Measurements from ENCODE around the gene KRT80. TPM values are rescaled to one million over a fixed set of nuclear protein-coding genes. Genes with fewer than 3 reads are reported as not detected.

KRT80 gene
- total RNA-seq, 1 donor from 2014 or later, result not detected

DNA sequence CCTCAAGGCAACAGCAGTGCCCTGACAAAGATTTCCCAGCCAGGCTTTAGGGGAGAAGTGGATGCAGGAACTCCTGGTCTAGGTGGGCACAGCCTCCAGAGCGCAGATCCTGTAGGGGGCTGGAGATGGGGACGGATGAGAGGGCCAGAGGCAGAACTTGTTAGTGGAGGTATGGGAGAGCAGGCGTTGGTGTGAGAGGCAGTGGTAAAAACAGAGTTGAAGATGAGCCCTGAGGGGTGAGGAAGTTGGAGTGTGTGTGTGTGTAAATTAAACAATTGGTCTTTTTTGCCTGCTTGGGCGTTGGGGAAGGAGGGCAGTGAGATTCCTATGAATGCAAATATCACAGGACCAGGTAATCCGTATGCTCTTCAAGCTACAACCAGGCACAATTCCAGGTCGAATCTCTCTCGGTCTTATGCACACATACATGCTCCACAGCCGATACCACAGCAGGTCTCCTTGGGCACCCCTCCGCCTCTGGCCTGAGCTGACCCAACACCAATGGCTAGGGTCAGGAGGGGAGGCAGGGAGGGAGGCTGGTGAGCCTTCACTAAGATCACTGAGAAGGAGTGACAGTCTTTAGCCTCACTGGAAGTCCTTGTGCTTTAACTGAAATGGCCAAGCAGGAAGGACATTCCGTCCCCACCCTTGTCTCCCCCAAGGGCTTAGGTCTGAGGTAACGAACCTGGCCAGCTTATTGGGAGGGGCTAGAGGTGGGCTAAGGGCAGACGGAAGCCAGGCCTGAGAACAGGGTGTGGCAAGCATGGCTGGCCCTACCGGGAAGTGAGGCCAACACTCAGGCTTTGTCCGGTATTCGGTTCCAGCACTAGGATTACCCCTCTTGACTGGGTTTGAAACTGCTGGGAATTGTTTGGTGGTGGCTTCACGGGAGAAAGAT is 39.7 kb upstream of the KRT80 start:
- peaks cover 16% of the 10 kb centered on the region for H3K27me3 Mint-ChIP-seq (ENCODE audit: unreplicated experiment)
- peaks cover 6% of the 10 kb centered on the region for H3K9me3 Mint-ChIP-seq (ENCODE audit: unreplicated experiment)
- DNase-seq, result no peak
- no peak overlapping the region for H3K27ac Mint-ChIP-seq (ENCODE audit: unreplicated experiment)
- H3K36me3 Mint-ChIP-seq (ENCODE audit: unreplicated experiment), result no peaks in the 10 kb centered on the region
- peaks cover 5% of the 10 kb centered on the region for H3K4me1 Mint-ChIP-seq (ENCODE audit: low read depth, unreplicated experiment)
- TF ChIP-seq, protein P1, sequence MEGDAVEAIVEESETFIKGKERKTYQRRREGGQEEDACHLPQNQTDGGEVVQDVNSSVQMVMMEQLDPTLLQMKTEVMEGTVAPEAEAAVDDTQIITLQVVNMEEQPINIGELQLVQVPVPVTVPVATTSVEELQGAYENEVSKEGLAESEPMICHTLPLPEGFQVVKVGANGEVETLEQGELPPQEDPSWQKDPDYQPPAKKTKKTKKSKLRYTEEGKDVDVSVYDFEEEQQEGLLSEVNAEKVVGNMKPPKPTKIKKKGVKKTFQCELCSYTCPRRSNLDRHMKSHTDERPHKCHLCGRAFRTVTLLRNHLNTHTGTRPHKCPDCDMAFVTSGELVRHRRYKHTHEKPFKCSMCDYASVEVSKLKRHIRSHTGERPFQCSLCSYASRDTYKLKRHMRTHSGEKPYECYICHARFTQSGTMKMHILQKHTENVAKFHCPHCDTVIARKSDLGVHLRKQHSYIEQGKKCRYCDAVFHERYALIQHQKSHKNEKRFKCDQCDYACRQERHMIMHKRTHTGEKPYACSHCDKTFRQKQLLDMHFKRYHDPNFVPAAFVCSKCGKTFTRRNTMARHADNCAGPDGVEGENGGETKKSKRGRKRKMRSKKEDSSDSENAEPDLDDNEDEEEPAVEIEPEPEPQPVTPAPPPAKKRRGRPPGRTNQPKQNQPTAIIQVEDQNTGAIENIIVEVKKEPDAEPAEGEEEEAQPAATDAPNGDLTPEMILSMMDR (IDR thresholded peaks at IDR 0.05; ENCODE audit: partially characterized antibody, unreplicated experiment), result no peak
- no peak overlapping the region for H3K4me3 Mint-ChIP-seq (ENCODE audit: unreplicated experiment)

DNA sequence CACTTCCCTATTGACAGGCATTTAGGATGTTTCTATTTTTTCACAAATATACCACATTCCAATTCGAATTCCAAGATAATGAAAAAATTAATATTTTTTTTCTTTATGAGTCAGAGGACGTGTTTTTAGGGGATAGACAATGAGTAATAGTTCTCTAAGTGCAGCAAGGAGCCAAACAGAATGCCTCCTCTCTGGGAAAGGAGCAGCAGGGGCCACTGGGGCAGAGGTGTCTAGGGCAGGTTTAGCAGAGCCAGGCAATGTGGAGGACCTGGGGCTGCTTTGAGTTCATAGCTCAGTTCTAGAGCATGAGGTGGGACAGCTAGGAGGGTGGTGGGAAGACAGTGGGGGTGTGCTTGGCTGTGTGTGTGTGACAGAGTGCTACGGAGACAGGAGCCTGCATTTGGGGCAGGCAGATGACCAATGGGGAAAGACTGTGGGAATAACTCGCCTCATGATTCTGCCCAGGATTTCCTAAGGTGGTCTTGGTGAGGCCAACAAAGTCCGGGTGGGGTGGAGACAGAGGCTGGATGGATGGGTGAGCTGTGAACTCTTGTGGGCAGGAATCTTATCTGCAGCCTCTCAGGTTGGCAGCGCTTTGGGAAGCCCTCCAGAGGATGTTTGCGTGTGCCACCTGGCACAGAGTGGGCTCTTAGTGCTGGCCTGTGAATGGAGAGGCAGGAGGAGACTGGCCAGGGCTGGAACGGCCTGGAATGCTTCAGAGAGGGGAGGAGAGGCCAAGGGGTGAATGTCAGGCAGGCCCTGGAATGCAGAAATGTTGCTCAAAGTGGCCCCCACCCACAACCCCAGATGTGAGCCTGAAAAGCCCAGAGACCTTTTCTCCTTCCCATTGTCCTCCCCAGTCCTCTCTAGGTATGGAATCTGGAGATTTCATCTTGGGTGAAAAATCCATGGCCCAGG is 38.8 kb upstream of the KRT80 start:
- TF ChIP-seq, protein P1 (IDR thresholded peaks at IDR 0.05; ENCODE audit: partially characterized antibody, unreplicated experiment), result no peak
- DNase-seq, result no peak
- H3K36me3 Mint-ChIP-seq (ENCODE audit: unreplicated experiment), result no peaks in the 10 kb centered on the region
- no peak overlapping the region for H3K4me3 Mint-ChIP-seq (ENCODE audit: unreplicated experiment)
- peaks cover 14% of the 10 kb centered on the region for H3K27me3 Mint-ChIP-seq (ENCODE audit: unreplicated experiment)
- H3K4me1 Mint-ChIP-seq (ENCODE audit: low read depth, unreplicated experiment), result peaks cover 5% of the 10 kb centered on the region
- H3K9me3 Mint-ChIP-seq (ENCODE audit: unreplicated experiment), result peaks cover 6% of the 10 kb centered on the region
- no peak overlapping the region for H3K27ac Mint-ChIP-seq (ENCODE audit: unreplicated experiment)

DNA sequence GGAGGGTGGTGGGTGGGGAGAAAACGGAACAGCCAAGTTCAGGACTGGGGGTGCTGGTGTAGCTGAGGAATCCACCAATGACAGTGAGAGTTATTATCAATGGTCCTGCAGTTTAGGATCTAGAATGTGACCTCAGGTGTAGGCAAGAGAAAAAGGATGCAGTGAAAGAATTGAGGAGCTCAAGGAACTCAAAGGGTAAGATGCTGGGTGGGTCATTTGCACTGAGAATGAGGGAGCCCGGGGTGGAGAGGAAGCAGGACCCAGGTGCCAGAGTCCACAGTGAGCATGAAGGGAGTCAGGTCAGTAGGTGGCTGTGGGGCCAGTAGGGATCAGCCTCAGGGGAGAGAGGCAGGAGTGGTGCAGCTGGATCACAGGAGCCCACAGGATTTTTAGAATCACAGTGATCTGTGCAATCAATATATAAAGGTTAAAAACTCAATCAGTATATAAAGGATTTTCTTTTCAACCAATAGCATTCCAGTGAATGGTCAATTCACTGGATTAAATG is 38.1 kb upstream of the KRT80 start:
- peaks cover 5% of the 10 kb centered on the region for H3K4me1 Mint-ChIP-seq (ENCODE audit: low read depth, unreplicated experiment)
- peaks cover 12% of the 10 kb centered on the region for H3K27me3 Mint-ChIP-seq (ENCODE audit: unreplicated experiment)
- no peak for DNase-seq
- no peak overlapping the region for H3K27ac Mint-ChIP-seq (ENCODE audit: unreplicated experiment)
- peaks cover 6% of the 10 kb centered on the region for H3K9me3 Mint-ChIP-seq (ENCODE audit: unreplicated experiment)
- no peak overlapping the region for H3K4me3 Mint-ChIP-seq (ENCODE audit: unreplicated experiment)
- H3K36me3 Mint-ChIP-seq (ENCODE audit: unreplicated experiment), result no peaks in the 10 kb centered on the region
- TF ChIP-seq, protein P1 (IDR thresholded peaks at IDR 0.05; ENCODE audit: partially characterized antibody, unreplicated experiment), result no peak

DNA sequence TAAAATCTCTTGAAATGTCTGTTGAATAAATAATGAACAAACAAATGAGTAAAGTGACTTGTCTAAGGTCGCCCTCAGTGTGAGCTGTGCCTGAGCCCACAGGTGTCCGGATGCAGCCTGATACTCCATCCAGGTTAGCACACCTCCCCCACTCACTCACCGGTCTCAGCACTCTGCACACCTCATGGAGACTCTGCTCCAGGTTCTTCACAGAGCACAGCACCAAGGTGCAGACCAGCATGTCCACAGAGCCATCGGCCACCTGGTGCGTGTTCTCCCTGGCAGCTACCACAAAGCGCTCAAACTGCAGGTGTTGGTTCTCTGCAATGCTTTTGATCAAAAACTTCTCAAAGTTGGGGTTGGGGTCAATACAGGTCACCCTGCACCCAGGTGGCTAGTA is 37.1 kb upstream of the KRT80 start:
- Mint-ChIP-seq H3K36me3 (ENCODE audit: unreplicated experiment) (no peaks in the 10 kb centered on the region), H3K27ac (ENCODE audit: unreplicated experiment) (no peak overlapping the region), H3K4me1 (ENCODE audit: low read depth, unreplicated experiment) (peaks cover 5% of the 10 kb centered on the region), H3K9me3 (ENCODE audit: unreplicated experiment) (peaks cover 4% of the 10 kb centered on the region), H3K27me3 (ENCODE audit: unreplicated experiment) (peaks cover 12% of the 10 kb centered on the region), H3K4me3 (ENCODE audit: unreplicated experiment) (no peak overlapping the region)
- TF ChIP-seq, protein P1 (IDR thresholded peaks at IDR 0.05; ENCODE audit: partially characterized antibody, unreplicated experiment), result no peak
- DNase-seq, result no peak
